ENCODE data around the gene NOTUM.

- TF ChIP-seq CTCF (conservative IDR thresholded peaks at IDR 0.05 in 1 of 2, IDR thresholded peaks at IDR 0.05 in 1 of 2; ENCODE audit: low read depth in 1 of 2, low read length in 2 of 2) (no peak), EZH2 (IDR thresholded peaks at IDR 0.05; ENCODE audit: low read length, missing control alignments) (no peak)
Measured at GRCh38 chr17:82008258-82008940, 47.4 kb upstream of the NOTUM start.
